Hepatocyte (in vitro differentiated cells): ENCODE results near the gene ADAMTS9. TPM values are rescaled to one million over a fixed set of nuclear protein-coding genes. Genes with fewer than 3 reads are reported as not detected.

Experiments
- DNase-seq: peaks from one replicate; pipeline ENCODE4 v3.0.0-alpha.2; 2016; ENCODE audit warnings: low spot score
- H2AFZ ChIP-seq: fragments of 200-600 bp; sonication (generic); 2 replicates; pipeline ENCODE4 v1.6.0; 2016; ENCODE audit warnings: antibody characterized with exemption, mild to moderate bottlenecking
- H3K27ac ChIP-seq: fragments of 200-600 bp; sonication (generic); 2 replicates; pipeline ENCODE4 v1.5.1; 2016; ENCODE audit warnings: mild to moderate bottlenecking
- H3K27me3 ChIP-seq: fragments of 200-600 bp; sonication (generic); 2 replicates; pipeline ENCODE4 v1.6.1; 2016
- H3K36me3 ChIP-seq: fragments of 200-600 bp; sonication (generic); replicated peaks from 2 replicates; pipeline ENCODE4 v1.5.1; 2016; ENCODE audit warnings: low read depth; ENCODE audit not compliant: insufficient read depth
- H3K4me1 ChIP-seq: fragments of 200-600 bp; sonication (generic); 2 replicates; pipeline ENCODE4 v1.5.1; 2016; ENCODE audit warnings: mild to moderate bottlenecking, moderate library complexity; ENCODE audit not compliant: insufficient read depth
- H3K4me2 ChIP-seq: fragments of 200-600 bp; sonication (generic); 2 replicates; pipeline ENCODE4 v1.6.0; 2016
- H3K4me3 ChIP-seq: fragments of 200-600 bp; sonication (generic); 2 replicates; pipeline ENCODE4 v1.5.1; 2016; ENCODE audit warnings: mild to moderate bottlenecking
- H3K79me2 ChIP-seq: fragments of 200-600 bp; sonication (generic); 2 replicates; pipeline ENCODE4 v1.6.0; 2017; ENCODE audit warnings: mild to moderate bottlenecking
- H3K9me2 ChIP-seq: fragments of 200-600 bp; sonication (generic); replicated peaks from 2 replicates; pipeline ENCODE4 v1.6.0; 2017; ENCODE audit warnings: mild to moderate bottlenecking; ENCODE audit not compliant: insufficient read depth
- H3K9me3 ChIP-seq: fragments of 200-600 bp; sonication (generic); 2 replicates; pipeline ENCODE4 v1.5.1; 2016; ENCODE audit warnings: low read depth, mild to moderate bottlenecking
- H4K20me1 ChIP-seq: fragments of 200-600 bp; sonication (generic); 2 replicates; pipeline ENCODE4 v1.6.0; 2016; ENCODE audit warnings: mild to moderate bottlenecking; ENCODE audit not compliant: insufficient read depth, poor library complexity, severe bottlenecking
- EZH2 ChIP-seq: fragments of 200-600 bp; sonication (generic); IDR thresholded peaks from 2 replicates; pipeline ENCODE4 v1.6.1; 2016; ENCODE audit warnings: antibody characterized with exemption, mild to moderate bottlenecking, borderline replicate concordance
- EZH2phosphoT487 ChIP-seq: fragments of 200-600 bp; sonication (generic); IDR thresholded peaks from one replicate; pipeline ENCODE4 v1.6.1; 2018; ENCODE audit warnings: antibody characterized with exemption, mild to moderate bottlenecking, low read depth, moderate library complexity; ENCODE audit not compliant: unreplicated experiment, severe bottlenecking
- WGBS: methylation state at CpG from one replicate; pipeline ENCODE4 v1.1.6; 2016; ENCODE audit warnings: low lambda C conversion rate; ENCODE audit errors: missing lambda C conversion rate; 5-methylcytosine and 5-hydroxymethylcytosine counted together
- polyA plus RNA-seq: library from polyadenylated mRNA; unstranded; fragments of >200 nt; fragmentation: Nextera tagmentation; extraction: Ambion mirVana; gene quantifications from 2 replicates; pipeline ENCODE4 v1.2.1, GENCODE V29; 2016
- total RNA-seq: library from RNA; depleted of rRNA; stranded (reverse); fragments of >200 nt; gene quantifications from 2 replicates; pipeline ENCODE4 v1.2.3, GENCODE V29; 2014
- TF ChIP-seq, protein P1 (sequence below): fragments of 200-600 bp; sonication (generic); IDR thresholded peaks from 2 replicates; pipeline ENCODE4 v1.5.1; 2016; ENCODE audit warnings: antibody characterized with exemption, mild to moderate bottlenecking; ENCODE audit not compliant: poor library complexity

ADAMTS9 gene
- total and polyA plus RNA-seq, 2 experiments from 2014 or later = 56.9 to 145 TPM

- Histone ChIP-seq H3K4me2 (no peak overlapping the region), H3K4me1 (peaks cover 2% of the 10 kb centered on the region), H4K20me1 (no peaks in the 10 kb centered on the region), H3K36me3 (no peaks in the 10 kb centered on the region), H3K27ac (no peak overlapping the region), H3K9me3 (no peaks in the 10 kb centered on the region), H3K9me2 (no peaks in the 10 kb centered on the region), H3K4me3 (no peak overlapping the region), H3K27me3 (no peaks in the 10 kb centered on the region), H3K79me2 (no peaks in the 10 kb centered on the region), H2AFZ (no peak overlapping the region)
- 61% methylated on average over 7 of the region's 7 CpGs for whole genome bisulfite sequencing
- TF ChIP-seq EZH2 (no peak), EZH2phosphoT487 (no peak)
- TF ChIP-seq, protein P1, sequence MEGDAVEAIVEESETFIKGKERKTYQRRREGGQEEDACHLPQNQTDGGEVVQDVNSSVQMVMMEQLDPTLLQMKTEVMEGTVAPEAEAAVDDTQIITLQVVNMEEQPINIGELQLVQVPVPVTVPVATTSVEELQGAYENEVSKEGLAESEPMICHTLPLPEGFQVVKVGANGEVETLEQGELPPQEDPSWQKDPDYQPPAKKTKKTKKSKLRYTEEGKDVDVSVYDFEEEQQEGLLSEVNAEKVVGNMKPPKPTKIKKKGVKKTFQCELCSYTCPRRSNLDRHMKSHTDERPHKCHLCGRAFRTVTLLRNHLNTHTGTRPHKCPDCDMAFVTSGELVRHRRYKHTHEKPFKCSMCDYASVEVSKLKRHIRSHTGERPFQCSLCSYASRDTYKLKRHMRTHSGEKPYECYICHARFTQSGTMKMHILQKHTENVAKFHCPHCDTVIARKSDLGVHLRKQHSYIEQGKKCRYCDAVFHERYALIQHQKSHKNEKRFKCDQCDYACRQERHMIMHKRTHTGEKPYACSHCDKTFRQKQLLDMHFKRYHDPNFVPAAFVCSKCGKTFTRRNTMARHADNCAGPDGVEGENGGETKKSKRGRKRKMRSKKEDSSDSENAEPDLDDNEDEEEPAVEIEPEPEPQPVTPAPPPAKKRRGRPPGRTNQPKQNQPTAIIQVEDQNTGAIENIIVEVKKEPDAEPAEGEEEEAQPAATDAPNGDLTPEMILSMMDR = no peak
- DNase-seq = no peak
Observed at GRCh38 chr3:64554096-64554920, 133.5 kb downstream of the ADAMTS9 start.

GRCh38 chr3:64552966-64553365 lies 134.8 kb downstream of the ADAMTS9 start:
- Histone ChIP-seq H3K79me2 (no peaks in the 10 kb centered on the region), H3K9me2 (no peaks in the 10 kb centered on the region), H3K36me3 (no peaks in the 10 kb centered on the region), H3K27ac (peak overlapping the region; percentile 21), H3K4me3 (no peak overlapping the region), H2AFZ (no peak overlapping the region), H3K4me1 (peaks cover 10% of the 10 kb centered on the region), H3K4me2 (no peak overlapping the region), H3K27me3 (no peaks in the 10 kb centered on the region), H3K9me3 (no peaks in the 10 kb centered on the region), H4K20me1 (no peaks in the 10 kb centered on the region)
- TF ChIP-seq, protein P1 = no peak
- TF ChIP-seq EZH2phosphoT487 = no peak
- TF ChIP-seq EZH2 = no peak
- DNase-seq = no peak
- 88% methylated on average over 2 of the region's 2 CpGs for WGBS

DNA sequence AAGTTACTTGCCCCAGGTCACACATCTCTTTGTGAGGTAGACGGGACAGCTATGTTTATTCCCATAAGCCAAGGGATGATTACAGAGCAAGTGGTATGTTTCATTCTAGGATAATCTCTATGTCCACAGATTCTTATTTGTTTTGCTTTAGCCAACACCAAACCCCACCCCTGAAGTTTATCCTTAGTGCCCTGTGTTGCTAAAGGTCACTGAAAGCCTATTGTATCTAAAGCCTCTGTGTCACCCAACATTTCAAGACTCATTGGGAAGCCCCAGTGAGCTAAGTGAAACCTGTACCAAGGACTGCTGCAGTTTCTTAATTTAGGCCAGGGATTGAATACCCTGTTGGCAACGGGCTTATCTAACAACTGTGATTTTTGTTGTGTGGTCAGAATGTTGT lies 135.6 kb downstream of the ADAMTS9 start:
- Histone ChIP-seq H3K9me3 (no peaks in the 10 kb centered on the region), H3K27me3 (no peaks in the 10 kb centered on the region), H3K4me2 (no peak overlapping the region), H3K4me1 (peaks cover 13% of the 10 kb centered on the region), H2AFZ (no peak overlapping the region), H3K79me2 (no peaks in the 10 kb centered on the region), H3K36me3 (no peaks in the 10 kb centered on the region), H3K27ac (peak overlapping the region; percentile 21), H3K4me3 (no peak overlapping the region), H3K9me2 (no peaks in the 10 kb centered on the region), H4K20me1 (no peaks in the 10 kb centered on the region)
- WGBS = 48% methylated on average over 2 of the region's 2 CpGs
- DNase-seq = peak; percentile 32
- TF ChIP-seq EZH2 (no peak), EZH2phosphoT487 (no peak)
- TF ChIP-seq, protein P1 = no peak
